WTC11 (cell line): ENCODE results near the gene HLCS. TPM values are rescaled to one million over a fixed set of nuclear protein-coding genes. Genes with fewer than 3 reads are reported as not detected.

Experiments used
- ATAC-seq: fragments of 200-7000 bp; cut with Tn5 transposase; 2 replicates; pipeline ENCODE4 v1.10.0; 2021; ENCODE audit warnings: mild to moderate bottlenecking, moderate library complexity
- CTCF ChIA-PET: fragments of 300-600 bp; sonication (Branson Sonifier 250); formaldehyde crosslinking; loops from one replicate; lab custom pipeline; 2021; ENCODE audit warnings: antibody characterized with exemption; lab: Charles Lee
- POLR2A ChIA-PET: fragments of 350-600 bp; sonication (Branson Sonifier 250); formaldehyde crosslinking; loops from one replicate; lab custom pipeline; 2021; ENCODE audit warnings: antibody characterized with exemption; lab: Charles Lee
- DNase-seq: peaks from one replicate; pipeline ENCODE4 v3.0.0; 2021; ENCODE audit warnings: low spot score
- H3K27ac Mint-ChIP-seq: 2 replicates; pipeline ENCODE4 v1.8.0; 2021; ENCODE audit warnings: mixed read lengths
- H3K27me3 Mint-ChIP-seq: 2 replicates; pipeline ENCODE4 v1.8.0; 2021; ENCODE audit warnings: low read depth, mild to moderate bottlenecking, moderate library complexity, mixed read lengths
- H3K36me3 Mint-ChIP-seq: 2 replicates; pipeline ENCODE4 v1.8.0; 2021; ENCODE audit warnings: mixed read lengths
- H3K4me1 Mint-ChIP-seq: 2 replicates; pipeline ENCODE4 v1.8.0; 2022; ENCODE audit warnings: mixed read lengths
- H3K4me3 Mint-ChIP-seq: 2 replicates; pipeline ENCODE4 v1.8.0; 2021; ENCODE audit warnings: mild to moderate bottlenecking, moderate library complexity, mixed read lengths
- H3K9me3 Mint-ChIP-seq: 2 replicates; pipeline ENCODE4 v1.8.0; 2021; ENCODE audit warnings: mixed read lengths
- ESRRA ChIP-seq: sonication (generic); formaldehyde crosslinking; IDR thresholded peaks from 2 replicates; pipeline ENCODE4 v1.8.1; 2022; ENCODE audit warnings: mild to moderate bottlenecking, missing genetic modification reagents, borderline replicate concordance
- GABPB1 ChIP-seq: sonication (generic); formaldehyde crosslinking; IDR thresholded peaks from 2 replicates; pipeline ENCODE4 v1.8.1; 2023; ENCODE audit warnings: mild to moderate bottlenecking, missing genetic modification reagents
- JUN ChIP-seq: sonication (generic); formaldehyde crosslinking; IDR thresholded peaks from 2 replicates; pipeline ENCODE4 v1.8.0; 2023; ENCODE audit warnings: mild to moderate bottlenecking, missing genetic modification reagents
- MYBL2 ChIP-seq: sonication (generic); formaldehyde crosslinking; IDR thresholded peaks from 2 replicates; pipeline ENCODE4 v1.8.1; 2023; ENCODE audit warnings: mild to moderate bottlenecking, moderate library complexity, missing genetic modification reagents
- NFATC4 ChIP-seq: fragments of 250-450 bp; sonication (Bioruptor Pico); IDR thresholded peaks from 2 replicates; pipeline ENCODE4 v1.9.0; 2021; ENCODE audit warnings: mild to moderate bottlenecking
- NR1H2 ChIP-seq: sonication (generic); formaldehyde crosslinking; IDR thresholded peaks from 2 replicates; pipeline ENCODE4 v1.9.0; 2021; ENCODE audit warnings: mild to moderate bottlenecking, moderate library complexity, missing genetic modification reagents
- SMAD3 ChIP-seq: sonication (generic); formaldehyde crosslinking; IDR thresholded peaks from 2 replicates; pipeline ENCODE4 v1.8.0; 2022; ENCODE audit warnings: missing genetic modification reagents, mild to moderate bottlenecking, borderline replicate concordance
- ZNF219 ChIP-seq: sonication (generic); formaldehyde crosslinking; IDR thresholded peaks from 2 replicates; pipeline ENCODE4 v1.8.0; 2023; ENCODE audit warnings: missing genetic modification reagents, mild to moderate bottlenecking, borderline replicate concordance
- ZNF263 ChIP-seq: sonication (generic); formaldehyde crosslinking; IDR thresholded peaks from 2 replicates; pipeline ENCODE4 v1.8.1; 2022; ENCODE audit warnings: low read depth, mild to moderate bottlenecking, moderate library complexity, missing genetic modification reagents
- ZNF317 ChIP-seq: sonication (generic); formaldehyde crosslinking; IDR thresholded peaks from 2 replicates; pipeline ENCODE4 v1.8.1; 2023; ENCODE audit warnings: low read depth, mild to moderate bottlenecking, moderate library complexity, missing genetic modification reagents, borderline replicate concordance
- total RNA-seq: library from RNA; stranded (reverse); gene quantifications from 3 replicates; pipeline ENCODE4 v1.2.3, GENCODE V29; 2021
- TF ChIP-seq, protein P1 (sequence below): sonication (generic); formaldehyde crosslinking; IDR thresholded peaks from 2 replicates; pipeline ENCODE4 v1.8.1; 2023; ENCODE audit warnings: mild to moderate bottlenecking, missing genetic modification reagents, moderate library complexity
- TF ChIP-seq, protein P2 (sequence below): sonication (generic); formaldehyde crosslinking; IDR thresholded peaks from 2 replicates; pipeline ENCODE4 v1.8.1; 2022; ENCODE audit warnings: mild to moderate bottlenecking, moderate library complexity, missing genetic modification reagents
- TF ChIP-seq, protein P3 (sequence below): sonication (generic); formaldehyde crosslinking; IDR thresholded peaks from 2 replicates; pipeline ENCODE4 v1.8.0; 2022; ENCODE audit warnings: mild to moderate bottlenecking, missing genetic modification reagents
- TF ChIP-seq, protein P4 (sequence below): sonication (generic); formaldehyde crosslinking; IDR thresholded peaks from 2 replicates; pipeline ENCODE4 v1.8.0; 2022; ENCODE audit warnings: mild to moderate bottlenecking, missing genetic modification reagents
- TF ChIP-seq, protein P5 (sequence below): fragments of 250-450 bp; sonication (Bioruptor Pico); IDR thresholded peaks from 2 replicates; pipeline ENCODE4 v1.9.0; 2021; ENCODE audit warnings: moderate library complexity, mild to moderate bottlenecking, inconsistent platforms, borderline replicate concordance
- TF ChIP-seq, protein P6 (sequence below): sonication (generic); formaldehyde crosslinking; IDR thresholded peaks from 2 replicates; pipeline ENCODE4 v1.8.1; 2022; ENCODE audit warnings: low read depth, missing genetic modification reagents, borderline replicate concordance
- TF ChIP-seq, protein P7 (sequence below): sonication (generic); formaldehyde crosslinking; IDR thresholded peaks from 2 replicates; pipeline ENCODE4 v1.8.1; 2023; ENCODE audit warnings: mild to moderate bottlenecking, missing genetic modification reagents

The HLCS gene
- total RNA-seq, 1 experiment from 2014 or later = 9.3 TPM

DNA sequence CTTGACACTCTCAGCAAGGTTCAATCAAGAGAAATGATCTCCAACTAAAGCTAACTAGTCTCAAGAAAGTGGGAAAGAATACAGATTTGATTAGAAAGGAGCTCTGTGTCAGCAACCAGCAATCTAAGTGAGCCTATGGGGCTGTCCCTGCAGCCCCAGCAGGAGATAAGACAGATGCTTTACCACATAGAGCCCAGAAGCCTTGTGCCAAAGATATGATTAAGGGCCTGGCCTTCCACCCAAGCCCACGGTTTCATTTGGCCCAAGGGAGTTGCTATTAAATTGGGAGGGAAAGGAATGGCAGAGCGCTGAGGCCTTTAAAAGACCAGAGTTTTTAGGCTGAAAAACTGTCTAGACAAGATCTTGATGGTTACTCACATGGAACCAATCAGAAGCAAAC is 74.8 kb downstream of the HLCS start:
- no peaks in the 10 kb centered on the region for H3K36me3 Mint-ChIP-seq
- ATAC-seq = no peak
- H3K4me3 Mint-ChIP-seq = no peak overlapping the region
- no peaks in the 10 kb centered on the region for H3K27me3 Mint-ChIP-seq
- H3K9me3 Mint-ChIP-seq = no peaks in the 10 kb centered on the region; the same call in 1 of the 2 replicates
- H3K27ac Mint-ChIP-seq = no peak overlapping the region
- TF ChIP-seq SMAD3 (CRISPR knock-in tag) (no peak), ESRRA (no peak), ZNF263 (no peak), NR1H2 (no peak)
- TF ChIP-seq, protein P1, sequence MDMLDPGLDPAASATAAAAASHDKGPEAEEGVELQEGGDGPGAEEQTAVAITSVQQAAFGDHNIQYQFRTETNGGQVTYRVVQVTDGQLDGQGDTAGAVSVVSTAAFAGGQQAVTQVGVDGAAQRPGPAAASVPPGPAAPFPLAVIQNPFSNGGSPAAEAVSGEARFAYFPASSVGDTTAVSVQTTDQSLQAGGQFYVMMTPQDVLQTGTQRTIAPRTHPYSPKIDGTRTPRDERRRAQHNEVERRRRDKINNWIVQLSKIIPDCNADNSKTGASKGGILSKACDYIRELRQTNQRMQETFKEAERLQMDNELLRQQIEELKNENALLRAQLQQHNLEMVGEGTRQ (CRISPR knock-in tag) = no peak
- peaks cover 18% of the 10 kb centered on the region for H3K4me1 Mint-ChIP-seq
- POLR2A ChIA-PET = no interaction called here
- CTCF ChIA-PET = no interaction called here
- DNase-seq = no peak

DNA sequence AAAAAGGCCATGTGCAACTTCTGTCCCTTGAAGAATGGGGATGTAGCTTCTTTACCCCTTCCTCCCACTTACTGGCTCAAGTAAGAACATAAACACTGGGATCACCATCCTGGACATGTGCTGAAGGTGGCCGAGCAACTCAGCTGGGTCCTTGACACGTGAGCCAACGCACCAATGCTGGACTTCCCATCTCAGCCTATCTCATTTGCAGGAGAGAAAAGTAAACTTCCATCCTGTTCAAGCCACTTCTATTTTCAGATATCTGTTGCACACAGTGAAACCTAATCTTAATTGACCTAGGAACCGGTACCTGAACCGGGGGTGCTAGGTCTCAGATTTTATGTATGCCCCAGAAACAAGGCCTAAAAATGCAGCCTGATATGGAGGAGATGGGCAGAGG is 75.3 kb downstream of the HLCS start:
- Mint-ChIP-seq H3K4me3 (no peak overlapping the region), H3K36me3 (no peaks in the 10 kb centered on the region), H3K9me3 (no peaks in the 10 kb centered on the region; the same call in 1 of the 2 replicates), H3K27ac (no peak overlapping the region), H3K4me1 (peaks cover 18% of the 10 kb centered on the region), H3K27me3 (no peaks in the 10 kb centered on the region)
- TF ChIP-seq ZNF219 (CRISPR knock-in tag) = no peak
- TF ChIP-seq ZNF317 (CRISPR knock-in tag) = no peak
- TF ChIP-seq, protein P2, sequence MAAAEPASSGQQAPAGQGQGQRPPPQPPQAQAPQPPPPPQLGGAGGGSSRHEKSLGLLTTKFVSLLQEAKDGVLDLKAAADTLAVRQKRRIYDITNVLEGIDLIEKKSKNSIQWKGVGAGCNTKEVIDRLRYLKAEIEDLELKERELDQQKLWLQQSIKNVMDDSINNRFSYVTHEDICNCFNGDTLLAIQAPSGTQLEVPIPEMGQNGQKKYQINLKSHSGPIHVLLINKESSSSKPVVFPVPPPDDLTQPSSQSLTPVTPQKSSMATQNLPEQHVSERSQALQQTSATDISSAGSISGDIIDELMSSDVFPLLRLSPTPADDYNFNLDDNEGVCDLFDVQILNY = no peak
- no peak for TF ChIP-seq JUN (CRISPR knock-in tag)
- TF ChIP-seq, protein P3, sequence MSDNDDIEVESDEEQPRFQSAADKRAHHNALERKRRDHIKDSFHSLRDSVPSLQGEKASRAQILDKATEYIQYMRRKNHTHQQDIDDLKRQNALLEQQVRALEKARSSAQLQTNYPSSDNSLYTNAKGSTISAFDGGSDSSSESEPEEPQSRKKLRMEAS (CRISPR knock-in tag) = no peak
- TF ChIP-seq, protein P4, sequence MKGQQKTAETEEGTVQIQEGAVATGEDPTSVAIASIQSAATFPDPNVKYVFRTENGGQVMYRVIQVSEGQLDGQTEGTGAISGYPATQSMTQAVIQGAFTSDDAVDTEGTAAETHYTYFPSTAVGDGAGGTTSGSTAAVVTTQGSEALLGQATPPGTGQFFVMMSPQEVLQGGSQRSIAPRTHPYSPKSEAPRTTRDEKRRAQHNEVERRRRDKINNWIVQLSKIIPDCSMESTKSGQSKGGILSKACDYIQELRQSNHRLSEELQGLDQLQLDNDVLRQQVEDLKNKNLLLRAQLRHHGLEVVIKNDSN = no peak
- TF ChIP-seq, protein P5, sequence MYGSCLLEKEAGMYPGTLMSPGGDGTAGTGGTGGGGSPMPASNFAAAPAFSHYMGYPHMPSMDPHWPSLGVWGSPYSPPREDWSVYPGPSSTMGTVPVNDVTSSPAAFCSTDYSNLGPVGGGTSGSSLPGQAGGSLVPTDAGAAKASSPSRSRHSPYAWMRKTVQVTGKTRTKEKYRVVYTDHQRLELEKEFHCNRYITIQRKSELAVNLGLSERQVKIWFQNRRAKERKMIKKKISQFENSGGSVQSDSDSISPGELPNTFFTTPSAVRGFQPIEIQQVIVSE = no peak
- no peak for TF ChIP-seq GABPB1 (CRISPR knock-in tag)
- no peak for TF ChIP-seq NFATC4 (CRISPR knock-in tag)
- TF ChIP-seq, protein P6, sequence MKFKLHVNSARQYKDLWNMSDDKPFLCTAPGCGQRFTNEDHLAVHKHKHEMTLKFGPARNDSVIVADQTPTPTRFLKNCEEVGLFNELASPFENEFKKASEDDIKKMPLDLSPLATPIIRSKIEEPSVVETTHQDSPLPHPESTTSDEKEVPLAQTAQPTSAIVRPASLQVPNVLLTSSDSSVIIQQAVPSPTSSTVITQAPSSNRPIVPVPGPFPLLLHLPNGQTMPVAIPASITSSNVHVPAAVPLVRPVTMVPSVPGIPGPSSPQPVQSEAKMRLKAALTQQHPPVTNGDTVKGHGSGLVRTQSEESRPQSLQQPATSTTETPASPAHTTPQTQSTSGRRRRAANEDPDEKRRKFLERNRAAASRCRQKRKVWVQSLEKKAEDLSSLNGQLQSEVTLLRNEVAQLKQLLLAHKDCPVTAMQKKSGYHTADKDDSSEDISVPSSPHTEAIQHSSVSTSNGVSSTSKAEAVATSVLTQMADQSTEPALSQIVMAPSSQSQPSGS (CRISPR knock-in tag) = no peak
- no peak for TF ChIP-seq MYBL2
- TF ChIP-seq, protein P7, sequence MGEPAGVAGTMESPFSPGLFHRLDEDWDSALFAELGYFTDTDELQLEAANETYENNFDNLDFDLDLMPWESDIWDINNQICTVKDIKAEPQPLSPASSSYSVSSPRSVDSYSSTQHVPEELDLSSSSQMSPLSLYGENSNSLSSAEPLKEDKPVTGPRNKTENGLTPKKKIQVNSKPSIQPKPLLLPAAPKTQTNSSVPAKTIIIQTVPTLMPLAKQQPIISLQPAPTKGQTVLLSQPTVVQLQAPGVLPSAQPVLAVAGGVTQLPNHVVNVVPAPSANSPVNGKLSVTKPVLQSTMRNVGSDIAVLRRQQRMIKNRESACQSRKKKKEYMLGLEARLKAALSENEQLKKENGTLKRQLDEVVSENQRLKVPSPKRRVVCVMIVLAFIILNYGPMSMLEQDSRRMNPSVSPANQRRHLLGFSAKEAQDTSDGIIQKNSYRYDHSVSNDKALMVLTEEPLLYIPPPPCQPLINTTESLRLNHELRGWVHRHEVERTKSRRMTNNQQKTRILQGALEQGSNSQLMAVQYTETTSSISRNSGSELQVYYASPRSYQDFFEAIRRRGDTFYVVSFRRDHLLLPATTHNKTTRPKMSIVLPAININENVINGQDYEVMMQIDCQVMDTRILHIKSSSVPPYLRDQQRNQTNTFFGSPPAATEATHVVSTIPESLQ (CRISPR knock-in tag) = no peak
- CTCF ChIA-PET = interaction anchor here (0.7 kb wide), 1 partner anchor 37 kb away, joined by 3 read pairs; no protein-coding TSS in a partner anchor
- no peak for DNase-seq
- POLR2A ChIA-PET = no interaction called here
- ATAC-seq = no peak
